ELR (cell line): ENCODE data around the gene ELAC2.

Experiments
- DNase-seq: peaks from one replicate; pipeline ENCODE4 v3.0.0-alpha.2; 2015; ENCODE audit warnings: low read depth

The ELAC2 gene, protein sequence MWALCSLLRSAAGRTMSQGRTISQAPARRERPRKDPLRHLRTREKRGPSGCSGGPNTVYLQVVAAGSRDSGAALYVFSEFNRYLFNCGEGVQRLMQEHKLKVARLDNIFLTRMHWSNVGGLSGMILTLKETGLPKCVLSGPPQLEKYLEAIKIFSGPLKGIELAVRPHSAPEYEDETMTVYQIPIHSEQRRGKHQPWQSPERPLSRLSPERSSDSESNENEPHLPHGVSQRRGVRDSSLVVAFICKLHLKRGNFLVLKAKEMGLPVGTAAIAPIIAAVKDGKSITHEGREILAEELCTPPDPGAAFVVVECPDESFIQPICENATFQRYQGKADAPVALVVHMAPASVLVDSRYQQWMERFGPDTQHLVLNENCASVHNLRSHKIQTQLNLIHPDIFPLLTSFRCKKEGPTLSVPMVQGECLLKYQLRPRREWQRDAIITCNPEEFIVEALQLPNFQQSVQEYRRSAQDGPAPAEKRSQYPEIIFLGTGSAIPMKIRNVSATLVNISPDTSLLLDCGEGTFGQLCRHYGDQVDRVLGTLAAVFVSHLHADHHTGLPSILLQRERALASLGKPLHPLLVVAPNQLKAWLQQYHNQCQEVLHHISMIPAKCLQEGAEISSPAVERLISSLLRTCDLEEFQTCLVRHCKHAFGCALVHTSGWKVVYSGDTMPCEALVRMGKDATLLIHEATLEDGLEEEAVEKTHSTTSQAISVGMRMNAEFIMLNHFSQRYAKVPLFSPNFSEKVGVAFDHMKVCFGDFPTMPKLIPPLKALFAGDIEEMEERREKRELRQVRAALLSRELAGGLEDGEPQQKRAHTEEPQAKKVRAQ

DNA sequence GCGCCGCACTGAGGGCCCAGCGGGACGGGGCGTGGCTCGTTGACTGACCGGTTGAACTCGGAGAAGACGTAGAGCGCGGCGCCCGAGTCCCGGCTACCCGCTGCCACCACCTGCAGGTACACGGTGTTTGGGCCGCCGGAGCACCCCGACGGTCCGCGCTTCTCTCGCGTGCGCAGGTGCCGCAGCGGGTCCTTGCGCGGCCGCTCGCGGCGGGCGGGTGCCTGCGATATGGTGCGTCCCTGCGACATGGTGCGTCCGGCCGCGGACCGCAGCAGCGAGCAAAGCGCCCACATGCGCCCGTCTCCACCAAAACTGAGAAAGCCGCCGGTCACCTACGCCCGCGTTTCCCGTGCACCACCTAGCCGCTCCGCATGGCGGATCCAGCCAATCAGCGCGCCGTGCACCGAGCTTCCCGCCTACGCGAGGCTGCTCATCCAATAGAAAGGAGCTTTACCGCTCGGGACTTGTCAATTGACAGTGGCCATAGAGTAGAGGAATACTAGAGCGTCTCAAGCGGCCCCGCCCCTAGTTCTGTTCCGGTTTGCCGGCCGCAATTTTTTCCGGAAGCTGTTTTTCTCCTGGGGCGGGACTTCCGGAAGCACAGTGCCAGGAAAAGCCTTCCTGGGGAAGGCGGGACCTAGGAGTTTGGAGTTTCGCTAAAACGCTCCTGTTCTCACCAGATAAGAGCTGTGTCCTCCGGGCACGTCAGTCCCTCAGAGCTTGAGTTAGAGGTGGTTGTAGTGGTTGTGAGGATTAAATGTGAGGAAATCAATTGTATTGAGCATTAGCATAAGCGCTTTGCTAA is at the start of gene ELAC2:
Gene ELAC2, minus strand, starts transcription at position 373 of the 805 bp plus-strand sequence. Its CDS starts 80 bp downstream, at position 293.
- peak; percentile 100 for DNase-seq

DNA sequence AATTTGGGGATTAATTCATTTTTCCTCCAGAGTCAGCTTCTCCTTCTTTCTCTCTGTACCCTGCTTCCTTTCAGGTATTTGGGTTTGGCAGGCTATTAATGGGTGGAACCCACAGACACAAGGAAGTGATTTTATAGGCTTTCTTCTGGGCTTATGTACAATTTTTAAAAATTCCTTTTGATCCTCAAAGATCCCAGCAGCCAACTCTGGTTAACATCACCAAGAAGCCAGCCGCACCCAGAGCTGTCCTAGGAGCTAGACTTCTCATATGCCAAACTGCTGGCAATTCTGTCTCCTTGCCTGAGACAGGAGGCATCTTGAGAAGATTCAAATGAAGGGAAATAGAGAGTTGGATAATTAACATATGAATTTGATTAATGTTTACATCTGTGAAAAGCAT is 47.2 kb upstream of the ELAC2 start:
- DNase-seq, result no peak

DNA sequence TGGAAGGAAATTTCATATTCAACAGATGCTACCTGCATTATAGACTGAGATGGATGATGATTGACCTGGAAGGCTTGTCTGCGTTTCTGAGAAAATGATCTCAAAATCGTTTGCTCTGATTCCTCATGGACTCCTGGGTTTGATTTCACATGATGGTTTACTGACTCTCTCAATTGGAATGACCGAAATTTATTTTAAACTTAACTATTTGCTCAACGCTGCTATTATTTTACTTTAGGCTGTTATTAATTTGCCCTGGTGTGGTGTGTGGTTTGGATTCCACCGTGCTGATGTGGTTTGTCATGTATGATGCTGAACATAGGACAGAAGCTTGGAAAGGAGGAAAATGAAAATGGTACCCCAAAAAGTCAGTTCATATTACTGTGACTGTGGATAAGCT is 37.3 kb upstream of the ELAC2 start:
- DNase-seq, result no peak

DNA sequence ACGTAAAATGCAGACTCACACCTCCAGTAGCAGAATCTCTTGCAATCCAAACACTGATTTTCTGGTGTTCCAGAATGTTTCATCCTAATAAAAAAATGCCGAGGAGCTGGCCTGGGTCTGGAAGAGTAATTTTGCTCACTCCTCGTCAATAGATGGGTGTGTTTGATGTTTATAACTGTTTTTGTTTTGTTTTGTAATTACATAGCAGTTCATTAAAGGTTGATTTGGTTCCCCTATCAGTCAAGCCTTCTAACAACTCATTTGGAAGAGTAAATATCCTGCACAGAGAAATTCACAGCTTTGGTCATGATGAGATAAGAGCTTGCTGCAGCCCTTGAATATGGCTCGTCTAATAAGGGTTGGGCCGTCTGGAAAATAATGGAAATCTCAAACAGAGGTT is 36.8 kb upstream of the ELAC2 start:
- DNase-seq, result no peak

DNA sequence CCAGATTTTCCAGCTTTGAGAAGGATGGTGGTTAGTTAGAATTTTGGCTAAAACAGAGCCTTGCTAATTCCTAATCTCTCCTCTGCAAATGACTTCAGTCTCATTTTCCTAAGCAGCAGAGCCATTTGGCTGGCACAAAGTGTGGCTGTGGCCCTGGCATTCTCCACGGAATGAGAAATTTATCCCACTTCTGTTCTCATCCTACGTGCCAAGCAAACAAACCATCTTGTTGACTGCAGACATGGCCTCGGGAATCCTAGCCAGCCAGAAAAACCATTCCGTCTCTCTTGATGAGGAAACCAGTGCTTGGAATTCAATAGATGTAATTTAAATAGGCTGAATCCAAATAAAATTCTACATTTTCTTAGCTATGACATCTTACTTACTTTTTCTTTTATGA is 34.1 kb upstream of the ELAC2 start:
- no peak for DNase-seq

DNA sequence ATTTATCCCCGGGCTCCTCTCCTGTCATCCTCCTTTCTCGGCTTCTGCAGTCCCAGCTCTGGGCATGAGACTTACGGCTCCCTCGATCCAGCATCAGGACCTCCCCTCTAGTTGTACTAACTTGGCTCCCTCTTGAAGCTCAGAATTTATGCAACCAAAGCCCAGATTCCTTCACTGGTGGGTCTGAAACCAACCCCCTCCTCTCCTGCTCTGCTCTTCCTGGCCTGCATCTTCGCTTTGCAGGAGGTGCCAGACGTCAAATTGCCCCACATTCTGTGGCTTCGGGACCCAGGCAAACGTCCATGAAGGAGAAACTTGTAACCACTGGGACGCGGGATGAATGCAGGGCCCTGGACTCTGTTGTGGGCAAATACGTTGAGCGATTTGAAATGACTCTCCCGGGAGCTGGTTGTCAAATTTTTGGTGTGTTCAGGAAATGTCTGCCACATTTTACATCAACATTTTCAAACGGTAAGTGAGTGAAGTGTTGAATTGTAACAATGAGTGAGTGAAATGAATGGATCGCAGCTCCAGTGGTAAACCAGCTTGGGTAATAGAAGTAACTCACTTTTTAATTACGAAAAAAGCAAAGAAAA is 29.3 kb upstream of the ELAC2 start:
- no peak for DNase-seq

DNA sequence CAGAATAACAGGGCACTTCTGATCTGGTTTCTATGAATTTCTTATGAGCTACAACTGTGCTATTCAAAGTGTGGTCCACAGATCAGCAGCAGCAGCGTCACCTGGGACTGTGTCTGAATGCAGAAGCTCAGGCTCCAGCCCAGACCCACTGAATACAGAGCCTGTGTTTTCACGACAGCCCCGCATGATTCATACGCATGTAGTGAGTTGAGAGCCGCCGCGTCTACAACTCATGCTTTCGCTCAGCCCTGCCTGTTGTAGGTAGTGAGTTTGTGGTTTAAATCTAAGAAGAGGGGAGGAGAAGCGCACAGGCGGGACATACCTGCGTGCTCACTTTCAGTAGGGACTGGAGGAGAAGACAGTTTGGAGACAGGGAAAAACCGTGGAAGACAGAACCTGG is 28.5 kb upstream of the ELAC2 start:
- no peak for DNase-seq

DNA sequence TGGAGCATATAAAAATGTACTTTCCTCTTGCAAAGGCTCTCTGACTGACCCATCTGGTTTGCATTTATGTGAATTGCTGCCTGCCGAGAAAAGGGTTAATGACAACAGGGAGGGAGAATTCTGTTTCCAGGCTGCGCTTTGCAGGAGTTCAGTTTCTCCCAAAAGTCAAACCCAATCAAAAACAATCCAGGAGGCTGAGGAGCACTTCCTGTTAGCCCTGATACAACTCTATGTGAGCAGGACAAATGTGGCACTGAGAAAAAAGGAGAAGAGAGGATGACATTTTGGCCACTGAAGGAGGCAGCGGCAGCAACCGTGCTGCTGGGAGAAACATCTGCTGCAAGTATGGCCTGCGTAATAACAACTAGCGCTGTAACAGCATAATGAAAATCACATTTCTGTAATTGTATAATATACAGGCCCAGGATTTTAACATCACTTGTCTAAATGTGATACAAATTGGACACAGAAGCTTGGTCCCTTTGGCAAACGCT is 26.8 kb upstream of the ELAC2 start:
- no peak for DNase-seq

DNA sequence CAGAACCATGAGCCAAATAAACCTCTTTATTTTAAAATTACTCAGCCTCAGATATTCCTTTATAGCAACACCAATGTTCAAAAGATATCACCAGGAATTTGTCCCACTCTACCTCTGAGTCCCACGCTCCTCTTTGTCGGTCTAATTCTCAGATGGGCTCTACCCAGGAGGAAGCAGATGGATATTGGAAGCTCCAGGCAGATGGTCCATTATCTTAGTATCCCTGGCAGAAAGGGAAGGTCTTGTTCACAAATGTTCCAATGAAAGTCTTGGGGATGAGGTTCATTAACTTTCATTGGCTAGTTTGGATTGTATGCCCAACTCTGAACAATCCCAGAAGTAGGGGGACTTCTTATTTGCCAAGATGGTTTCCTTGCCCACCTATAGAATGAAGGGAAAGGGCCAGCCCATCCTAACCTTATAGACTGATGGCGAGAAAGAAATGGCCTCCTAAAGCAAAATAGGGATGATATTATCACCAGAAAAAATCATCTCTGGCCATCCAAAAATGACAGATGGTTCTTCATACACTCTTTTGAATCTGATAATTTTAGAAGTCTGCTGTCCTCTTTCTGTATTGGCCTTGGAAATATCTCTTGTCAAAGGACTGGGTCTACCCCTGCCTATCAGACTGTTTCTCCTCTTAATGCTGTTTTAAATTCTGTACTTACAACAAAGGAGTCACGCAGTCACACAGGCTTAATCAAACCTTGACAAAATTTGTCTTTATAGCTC is 21.3 kb upstream of the ELAC2 start:
- DNase-seq, result no peak

DNA sequence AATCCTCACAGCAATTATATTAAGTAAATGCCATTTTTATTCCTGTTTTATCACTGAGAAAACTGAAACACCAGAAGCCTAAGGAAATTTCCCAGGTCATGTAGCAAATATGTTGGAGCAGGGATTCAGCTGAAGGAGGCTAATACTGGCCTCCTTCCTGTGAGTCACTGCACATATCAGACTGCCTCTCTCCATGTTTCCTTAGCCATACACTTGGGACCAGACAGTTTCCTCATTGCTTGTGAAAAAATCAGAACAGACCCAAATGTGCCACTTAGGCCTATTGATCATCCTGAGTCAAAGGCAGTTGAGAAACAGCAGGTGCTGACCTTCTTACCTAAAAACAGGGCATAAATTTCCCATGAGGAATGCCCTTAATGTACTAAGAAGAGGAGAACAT is 18.9 kb upstream of the ELAC2 start:
- peak; percentile 12 for DNase-seq

DNA sequence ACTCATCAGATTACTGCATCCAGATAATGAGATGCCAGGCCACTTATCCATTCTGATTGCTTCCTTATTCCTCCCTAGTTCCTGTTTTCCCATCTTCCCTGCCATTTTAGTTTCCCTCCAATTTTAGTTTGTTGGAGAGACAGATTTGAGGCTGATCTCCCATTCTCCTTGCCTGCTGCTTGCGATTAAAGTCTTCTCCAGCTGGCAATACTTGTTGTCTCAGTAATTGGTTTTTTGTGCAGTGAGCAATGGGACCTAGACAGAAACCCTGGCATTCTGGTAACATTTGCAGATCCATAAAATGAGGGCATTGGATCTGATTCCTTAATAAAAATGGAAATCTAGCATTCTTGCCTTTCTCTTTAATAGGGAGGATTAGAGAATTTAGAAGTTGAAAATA is 17.6 kb upstream of the ELAC2 start:
- no peak for DNase-seq

DNA sequence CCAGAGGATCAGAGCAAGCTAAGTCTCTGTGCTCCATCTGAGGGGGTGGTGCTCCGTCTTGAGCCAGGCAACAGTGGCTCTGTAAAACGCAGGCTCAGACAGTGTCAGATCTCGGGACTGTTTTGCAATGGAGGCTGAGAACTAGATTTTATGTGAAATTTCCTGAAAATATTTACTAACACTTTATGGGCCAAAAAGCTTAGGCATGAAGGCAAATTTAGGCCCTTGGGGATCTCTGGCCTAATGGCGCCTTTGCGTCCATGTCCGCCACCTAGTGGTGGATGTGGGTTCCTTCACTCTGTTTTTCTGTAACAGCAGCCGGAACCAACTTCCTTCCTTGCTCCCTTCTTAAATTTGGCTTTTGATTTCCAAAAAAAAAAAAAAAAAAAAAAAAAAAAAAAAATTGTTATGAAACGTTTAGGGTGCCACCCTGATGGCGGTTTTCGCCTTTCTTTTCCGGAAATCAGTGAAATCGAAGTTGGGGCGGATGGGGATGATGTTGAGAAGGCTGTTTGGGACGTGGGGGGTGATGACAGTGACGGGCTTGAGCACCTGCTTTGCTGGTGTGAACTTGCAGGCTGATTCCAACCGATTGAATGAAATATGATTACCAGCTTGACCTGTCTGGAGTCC is 14.0 kb upstream of the ELAC2 start:
- peak; percentile 67 for DNase-seq

DNA sequence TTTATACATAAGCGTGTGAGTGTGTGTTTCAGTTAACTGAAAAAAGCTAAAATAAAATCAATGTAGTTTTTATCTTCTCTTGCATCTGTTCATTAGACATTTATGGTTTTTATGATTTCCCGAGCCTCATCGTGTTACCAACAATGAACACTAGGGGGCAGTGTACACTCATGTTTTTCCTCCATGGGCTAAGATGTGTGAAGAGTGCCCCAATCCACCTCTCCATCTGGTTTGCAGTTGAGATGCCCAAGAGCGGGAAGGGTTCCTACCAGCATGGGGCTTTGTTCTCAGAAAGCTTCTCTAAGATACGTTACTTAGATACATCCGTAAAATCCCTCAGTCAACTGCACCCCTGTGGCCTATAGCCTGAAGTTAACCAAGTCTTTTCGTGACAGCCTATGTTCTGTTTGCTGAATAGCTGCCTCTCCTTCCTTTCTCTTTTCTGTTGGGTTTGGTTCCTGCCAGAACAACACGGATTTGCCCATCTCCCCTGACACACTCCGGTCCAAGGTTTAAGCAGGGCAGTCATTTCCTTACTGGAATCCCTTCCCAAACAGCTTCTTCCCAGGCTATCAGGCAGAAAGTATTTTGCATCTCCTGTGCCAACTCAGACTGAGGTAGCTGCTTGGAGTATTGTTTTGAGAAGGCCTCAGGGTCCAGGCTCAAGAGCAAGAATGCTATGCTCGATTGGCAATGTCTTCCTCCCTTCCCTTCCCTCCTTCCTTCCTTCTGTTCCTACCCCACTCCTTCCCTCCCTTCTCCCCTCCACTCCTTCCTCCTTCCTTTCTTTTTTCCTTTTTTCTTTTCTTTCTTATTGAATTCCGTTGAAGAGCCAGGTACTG is 12.9 kb upstream of the ELAC2 start:
- DNase-seq, result peak; percentile 60

DNA sequence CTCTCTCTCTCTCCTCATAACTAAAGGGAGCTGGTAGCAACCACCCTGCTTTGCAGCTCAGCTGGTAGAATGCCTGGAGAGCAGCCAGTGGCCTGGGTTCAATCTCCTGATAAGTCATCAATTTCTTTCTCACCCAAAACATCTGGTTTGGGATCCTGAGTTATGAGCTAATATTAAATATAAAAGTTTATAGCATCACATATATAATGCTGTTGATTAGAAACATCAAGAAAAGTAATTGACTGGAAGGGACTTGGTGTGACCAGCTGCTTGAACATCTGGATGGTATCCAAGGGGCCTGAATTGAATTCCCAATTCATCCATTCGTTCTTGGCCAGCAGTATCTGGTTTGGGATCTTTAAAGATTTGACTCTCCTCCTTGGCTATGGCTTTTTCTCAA is 12.2 kb upstream of the ELAC2 start:
- no peak for DNase-seq

DNA sequence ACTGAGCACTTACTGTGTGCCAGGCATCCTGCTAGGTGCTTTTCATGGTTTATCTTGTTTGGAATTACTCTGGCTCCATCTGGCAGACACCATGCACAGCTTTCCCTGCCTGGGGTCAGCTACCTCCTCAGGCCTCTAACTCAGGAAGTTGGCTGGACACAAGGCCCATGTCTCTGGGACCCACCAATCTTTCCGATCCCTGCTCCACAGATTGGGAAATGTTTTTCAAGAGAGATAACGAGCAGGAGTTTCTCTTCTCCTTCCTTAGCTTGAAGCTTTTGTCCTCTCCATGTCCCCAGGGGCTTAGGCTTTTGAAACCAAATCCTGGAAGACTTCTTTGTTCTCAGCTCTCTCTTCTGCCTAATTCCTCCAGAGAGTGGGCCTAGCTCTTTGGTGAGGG is 11.5 kb upstream of the ELAC2 start:
- DNase-seq, result no peak

DNA sequence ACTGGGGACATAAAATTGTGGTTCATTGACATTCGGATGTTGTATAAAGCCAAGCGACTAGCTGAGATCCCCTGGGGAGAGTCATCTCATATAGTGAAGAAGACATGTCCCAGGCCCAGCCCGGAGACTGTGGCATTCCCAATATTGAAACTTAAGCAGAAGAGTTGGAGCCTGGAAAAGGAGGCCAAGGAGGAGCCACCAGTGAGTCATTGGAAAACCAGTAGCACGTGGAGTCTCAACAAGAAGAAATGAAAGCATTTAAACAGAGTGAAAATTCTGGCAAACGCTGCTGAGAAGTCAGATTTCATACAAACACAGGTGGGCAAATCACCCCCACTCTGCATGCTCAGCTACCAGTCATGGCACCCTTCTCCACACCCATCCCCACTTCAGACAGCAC is 9.4 kb upstream of the ELAC2 start:
- peak; percentile 18 for DNase-seq

DNA sequence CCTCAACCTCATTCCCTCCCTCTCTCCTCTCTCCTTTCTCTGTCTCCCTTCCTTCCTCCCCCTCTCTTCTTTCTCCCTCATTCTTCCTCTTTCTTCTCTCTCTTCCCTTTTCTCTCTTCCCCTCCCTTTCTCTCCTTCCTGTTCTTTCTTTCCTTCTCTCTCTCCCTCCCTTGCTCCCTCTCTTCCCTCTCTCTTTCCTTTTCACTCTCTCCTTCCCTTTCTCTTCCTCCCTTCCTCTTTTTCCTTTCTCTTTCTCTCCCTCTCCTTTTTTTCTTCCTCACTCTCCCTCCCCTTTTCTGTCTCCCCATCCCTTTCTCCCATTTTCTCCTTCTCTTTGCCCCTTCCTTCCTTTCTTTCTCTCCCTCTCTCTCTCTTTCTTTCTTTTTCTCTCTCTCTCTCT is 7.9 kb upstream of the ELAC2 start:
- no peak for DNase-seq

DNA sequence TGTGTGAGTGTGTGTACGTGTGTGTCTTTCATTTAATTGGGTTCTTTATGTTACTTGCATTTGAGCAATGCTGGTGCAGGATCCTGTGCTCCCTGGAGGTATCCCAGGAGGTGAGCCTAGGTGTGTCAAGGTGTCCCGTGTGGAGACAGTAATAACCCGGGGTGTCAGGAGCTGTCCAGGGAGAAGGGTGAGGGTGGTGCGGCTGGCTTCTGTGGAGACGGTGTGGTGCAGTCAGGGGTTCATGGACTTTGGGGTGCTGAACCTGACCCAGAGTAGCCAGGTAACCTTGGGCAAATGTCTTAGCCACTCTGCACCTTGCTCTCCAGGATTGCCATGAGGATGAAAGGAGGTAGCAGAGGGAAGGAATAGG is 7.4 kb upstream of the ELAC2 start:
- DNase-seq, result no peak

DNA sequence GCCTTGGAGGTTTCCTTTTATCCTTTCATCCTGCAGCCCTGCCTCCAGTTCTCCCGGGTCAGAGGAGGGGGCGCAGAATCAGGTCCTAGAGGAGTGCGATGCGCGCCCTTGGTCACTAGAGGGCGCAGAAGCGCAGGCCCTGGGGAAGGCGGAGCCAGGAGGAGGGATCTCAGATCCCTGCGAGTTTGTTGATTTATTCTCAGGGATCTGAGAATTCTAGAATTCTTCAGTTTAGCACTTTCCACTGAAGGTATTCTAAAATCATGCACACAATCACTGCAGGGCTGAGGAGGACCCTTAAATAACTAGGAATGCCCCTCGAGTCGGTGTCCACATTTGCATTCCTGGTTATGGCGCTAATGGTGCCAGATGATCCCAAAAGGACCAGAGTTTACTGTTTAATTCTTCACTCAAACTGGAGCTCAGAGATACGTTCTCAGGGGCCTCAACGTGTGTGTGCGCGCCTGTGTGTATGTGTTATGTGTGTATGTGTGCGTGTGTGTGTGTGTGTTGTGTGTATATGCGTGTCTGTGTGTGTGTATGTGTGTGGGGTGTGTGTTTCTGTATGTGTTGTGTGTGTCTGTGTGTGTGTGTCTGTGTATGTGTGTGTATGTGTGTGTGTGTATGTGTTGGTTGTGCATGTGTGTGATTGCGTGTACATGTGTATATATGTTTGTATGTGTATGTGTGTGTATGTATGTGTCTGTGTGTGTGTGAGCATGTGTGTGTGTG is 6.9 kb upstream of the ELAC2 start:
- DNase-seq, result peak; percentile 72
